Caco-2 (cell line): Measurements from ENCODE around the gene GYPC. TPM values are rescaled to one million over a fixed set of nuclear protein-coding genes. Genes with fewer than 3 reads are reported as not detected.

ENCODE experiments used
- BruUV-seq: library from RNA; stranded (reverse); fragments of 400-500 nt; replicated peaks from 2 replicates; lab custom pipeline; 2021; lab: Mats Ljungman, UMichigan
- CTCF ChIA-PET: fragments of 300-600 bp; sonication (Branson Sonifier 250); formaldehyde crosslinking; loops from one replicate; lab custom pipeline; 2022; ENCODE audit warnings: antibody characterized with exemption; lab: Charles Lee
- POLR2A ChIA-PET: fragments of 300-600 bp; sonication (Branson Sonifier 250); formaldehyde crosslinking; loops from one replicate; lab custom pipeline; 2022; ENCODE audit warnings: antibody characterized with exemption; lab: Charles Lee
- DNase-seq, 2 experiments: peaks; one replicate each; pipeline versions ENCODE4 v3.0.0 to v3.0.0-alpha.2; 2020 to 2022
- H3K27me3 ChIP-seq: replicated peaks from 2 replicates; pipeline ENCODE4 v1.6.0; 2011; ENCODE audit warnings: low read length; ENCODE audit not compliant: control insufficient read depth, insufficient read depth
- H3K36me3 ChIP-seq: 2 replicates; pipeline ENCODE4 v1.5.1; 2011; ENCODE audit warnings: low read length; ENCODE audit not compliant: control insufficient read depth, insufficient read depth
- H3K4me1 ChIP-seq: fragments of 250-450 bp; sonication (Bioruptor Pico); 2 replicates; pipeline ENCODE4 v1.5.1; 2020; ENCODE audit warnings: mild to moderate bottlenecking
- H3K4me3 ChIP-seq: 2 replicates; pipeline ENCODE4 v1.5.1; 2011; ENCODE audit warnings: low read depth, mild to moderate bottlenecking, control low read depth, low read length
- H3K9me3 ChIP-seq: fragments of 250-450 bp; sonication (Bioruptor Pico); 2 replicates; pipeline ENCODE4 v1.5.1; 2020; ENCODE audit warnings: mild to moderate bottlenecking, moderate library complexity
- H3K27ac Mint-ChIP-seq: one replicate; pipeline ENCODE4 v1.8.0; 2022; ENCODE audit warnings: mixed read lengths; ENCODE audit not compliant: unreplicated experiment
- H3K27me3 Mint-ChIP-seq: one replicate; pipeline ENCODE4 v1.8.0; 2022; ENCODE audit warnings: mixed read lengths; ENCODE audit not compliant: insufficient read depth, unreplicated experiment
- H3K36me3 Mint-ChIP-seq: one replicate; pipeline ENCODE4 v1.8.0; 2022; ENCODE audit warnings: mild to moderate bottlenecking, mixed read lengths; ENCODE audit not compliant: insufficient read depth, unreplicated experiment
- H3K4me1 Mint-ChIP-seq: one replicate; pipeline ENCODE4 v1.8.0; 2022; ENCODE audit warnings: low read depth, mixed read lengths; ENCODE audit not compliant: unreplicated experiment
- H3K4me3 Mint-ChIP-seq: one replicate; pipeline ENCODE4 v1.8.0; 2022; ENCODE audit warnings: mild to moderate bottlenecking, moderate library complexity, mixed read lengths; ENCODE audit not compliant: unreplicated experiment
- H3K9me3 Mint-ChIP-seq: one replicate; pipeline ENCODE4 v1.8.0; 2022; ENCODE audit warnings: mixed read lengths; ENCODE audit not compliant: unreplicated experiment
- CTCF ChIP-seq, 2 experiments: fragments of 200-600 bp in 1 of 2; IDR thresholded peaks; 1 replicate in 1 of 2; 2 replicates in 1 of 2; pipeline versions ENCODE4 v1.5.1 to v1.8.0; 2011 to 2022; ENCODE audit warnings: antibody characterized with exemption in 1 of 2, control low read depth in 1 of 2, inconsistent platforms in 1 of 2, low read depth in 1 of 2, low read length in 1 of 2, mild to moderate bottlenecking in 1 of 2, moderate library complexity in 1 of 2; ENCODE audit not compliant: insufficient read depth in 1 of 2, severe bottlenecking in 1 of 2, unreplicated experiment in 1 of 2
- intact Hi-C: fragments of 100-400 bp; cut with micrococcal nuclease; formaldehyde crosslinking; loops from one replicate; pipeline ENCODE4 v1.10.0; 2022; ENCODE audit not compliant: unreplicated experiment
- total RNA-seq: library from RNA; stranded (reverse); gene quantifications from 2 replicates; pipeline ENCODE4 v1.2.3, GENCODE V29; 2022

Gene GYPC
- total RNA-seq, 1 experiment from 2014 or later = not detected

GRCh38 chr2:126663184-126663963, 7.4 kb downstream of the GYPC start:
- Mint-ChIP-seq H3K4me1 (no peaks in the 10 kb centered on the region), H3K27ac (no peak overlapping the region), H3K4me3 (no peak overlapping the region), H3K27me3 (peaks cover 14% of the 10 kb centered on the region), H3K9me3 (no peaks in the 10 kb centered on the region), H3K36me3 (no peaks in the 10 kb centered on the region)
- ChIA-PET POLR2A (no interaction called here), CTCF (no interaction called here)
- Histone ChIP-seq H3K9me3 (no peaks in the 10 kb centered on the region), H3K4me3 (no peak overlapping the region), H3K27me3 (no peaks in the 10 kb centered on the region; the same call in 1 of the 2 replicates), H3K4me1 (no peaks in the 10 kb centered on the region), H3K36me3 (no peaks in the 10 kb centered on the region; the same call in 1 of the 2 replicates)
- intact Hi-C loops = no loop called here
- DNase-seq = no peak
- BruUV-seq = no TSS peak
- no peak for TF ChIP-seq CTCF (IDR thresholded peaks at IDR 0.05; ENCODE audit: insufficient read depth in 1 of 2, low read depth in 1 of 2, low read length in 1 of 2, severe bottlenecking in 1 of 2, unreplicated experiment in 1 of 2)

- no peaks in the 10 kb centered on the region for H3K36me3 Mint-ChIP-seq
- no TSS peak for BruUV-seq
- Histone ChIP-seq H3K4me1 (no peaks in the 10 kb centered on the region), H3K4me3 (no peak overlapping the region), H3K36me3 (no peaks in the 10 kb centered on the region; the same call in 1 of the 2 replicates), H3K9me3 (no peaks in the 10 kb centered on the region), H3K27me3 (no peaks in the 10 kb centered on the region; the same call in 1 of the 2 replicates)
- peaks cover 17% of the 10 kb centered on the region for H3K27me3 Mint-ChIP-seq
- DNase-seq = no peak
- H3K27ac Mint-ChIP-seq = no peak overlapping the region
- ChIA-PET CTCF (no interaction called here), POLR2A (no interaction called here)
- no peaks in the 10 kb centered on the region for H3K4me1 Mint-ChIP-seq
- no peak overlapping the region for H3K4me3 Mint-ChIP-seq
- TF ChIP-seq CTCF (IDR thresholded peaks at IDR 0.05; ENCODE audit: insufficient read depth in 1 of 2, low read depth in 1 of 2, low read length in 1 of 2, severe bottlenecking in 1 of 2, unreplicated experiment in 1 of 2) = no peak
- intact Hi-C loops = no loop called here
- H3K9me3 Mint-ChIP-seq = no peaks in the 10 kb centered on the region
Measured at GRCh38 chr2:126664234-126664633, 8.3 kb downstream of the GYPC start.

GRCh38 chr2:126664639-126665038, 8.7 kb downstream of the GYPC start:
- no peaks in the 10 kb centered on the region for H3K4me1 ChIP-seq
- Mint-ChIP-seq H3K36me3 (no peaks in the 10 kb centered on the region), H3K9me3 (no peaks in the 10 kb centered on the region), H3K4me3 (no peak overlapping the region), H3K27ac (no peak overlapping the region), H3K27me3 (peaks cover 17% of the 10 kb centered on the region), H3K4me1 (no peaks in the 10 kb centered on the region)
- H3K9me3 ChIP-seq = no peaks in the 10 kb centered on the region
- no peaks in the 10 kb centered on the region; the same call in 1 of the 2 replicates for H3K36me3 ChIP-seq
- no TSS peak for BruUV-seq
- CTCF ChIA-PET = no interaction called here
- no peak for DNase-seq
- no peak overlapping the region for H3K4me3 ChIP-seq
- no peak for TF ChIP-seq CTCF (IDR thresholded peaks at IDR 0.05; ENCODE audit: insufficient read depth in 1 of 2, low read depth in 1 of 2, low read length in 1 of 2, severe bottlenecking in 1 of 2, unreplicated experiment in 1 of 2)
- POLR2A ChIA-PET = no interaction called here
- intact Hi-C loops = no loop called here
- no peaks in the 10 kb centered on the region; the same call in 1 of the 2 replicates for H3K27me3 ChIP-seq
